HG02943 (cell line): Measurements from ENCODE around the gene ALDH1L2.

Experiments
- ATAC-seq: cut with Tn5 transposase; IDR thresholded peaks from one replicate; pipeline ENCODE4 v1.9.1; 2021; ENCODE audit warnings: mild to moderate bottlenecking, low read depth, moderate library complexity; ENCODE audit not compliant: unreplicated experiment

The ALDH1L2 gene

GRCh38 chr12:105085501-105085900, 1.2 kb upstream of the ALDH1L2 start:
- no peak for ATAC-seq

GRCh38 chr12:105083551-105084105, 630 bp downstream of the ALDH1L2 start:
- no peak for ATAC-seq

DNA sequence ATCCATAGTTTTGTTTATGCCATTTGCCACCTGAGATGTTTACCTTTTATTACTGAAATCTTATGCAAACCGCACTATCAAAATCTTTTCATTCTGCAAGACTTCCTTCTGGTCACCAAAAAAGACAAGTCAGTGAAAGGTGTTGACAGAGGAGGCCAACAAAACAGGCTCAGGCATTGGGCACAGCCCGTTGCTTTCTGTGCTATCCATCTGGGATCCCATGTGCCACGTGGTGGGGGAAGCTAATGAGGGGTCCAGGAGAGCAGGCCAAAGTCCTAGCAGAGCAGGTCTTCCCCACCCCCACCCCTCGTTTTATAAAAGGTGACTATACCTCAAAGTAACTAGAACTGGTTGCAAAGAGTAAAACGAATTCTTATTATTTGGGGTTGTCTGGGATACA, 1.2 kb downstream of the ALDH1L2 start:
- ATAC-seq: no peak

DNA sequence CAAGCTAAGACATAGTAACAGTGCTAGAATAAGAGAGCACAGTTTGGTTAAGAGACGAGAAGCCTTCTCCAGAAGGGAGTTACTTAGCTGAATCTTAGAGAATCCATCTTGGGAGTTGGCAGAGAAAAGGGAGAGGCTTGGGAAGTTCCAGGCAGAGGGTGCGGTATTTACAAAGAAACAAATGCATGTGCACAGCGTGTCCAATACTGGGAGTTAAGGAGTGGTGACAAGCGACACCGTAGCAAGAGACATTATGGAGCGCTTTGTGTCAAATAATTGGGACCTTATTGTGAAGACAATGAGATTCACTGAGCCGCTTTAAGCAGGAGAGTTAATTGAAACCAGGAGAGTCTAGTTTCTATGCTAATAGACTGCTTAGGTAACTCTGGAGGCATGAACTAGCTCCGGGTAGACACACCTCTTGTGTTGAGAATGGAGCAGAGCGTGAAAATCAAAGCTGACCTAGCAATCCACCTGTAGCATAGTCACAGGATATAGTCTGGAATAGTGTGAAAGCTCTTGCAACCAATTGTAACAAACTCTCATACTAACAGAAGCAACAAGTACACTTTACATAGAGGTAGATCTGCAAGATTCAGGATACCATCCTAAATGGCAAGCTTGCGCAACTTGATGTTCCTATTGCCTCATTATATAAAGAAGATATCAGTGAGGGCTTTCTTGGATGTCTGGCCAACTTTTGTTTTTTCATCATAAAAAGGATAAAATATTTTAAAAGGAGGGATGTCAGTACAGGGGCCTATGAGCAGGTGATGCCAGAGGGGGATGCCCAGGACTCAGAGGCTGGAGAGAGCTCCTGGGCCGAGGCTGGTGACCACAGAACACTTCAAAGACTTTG, 5.3 kb downstream of the ALDH1L2 start:
- no peak for ATAC-seq

DNA sequence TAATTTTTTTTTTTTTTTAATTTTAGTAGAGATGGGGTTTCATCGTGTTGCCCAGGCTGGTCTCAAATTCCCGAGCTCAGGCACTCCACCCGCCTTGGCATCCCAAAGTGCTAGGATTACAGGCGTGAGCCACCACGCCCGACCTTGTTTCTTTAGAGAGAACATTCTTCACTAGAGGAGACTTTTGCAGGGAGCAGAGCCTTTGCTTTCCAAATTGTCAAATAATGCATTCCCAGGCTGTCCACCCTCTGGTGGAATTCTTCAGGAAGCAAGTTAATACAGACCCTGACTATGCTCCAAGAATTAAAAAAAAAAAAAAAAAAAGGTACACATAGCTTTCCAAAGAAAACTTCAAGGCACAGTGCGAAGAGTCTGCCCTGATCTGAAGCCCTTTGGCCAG, 6.8 kb downstream of the ALDH1L2 start:
- no peak for ATAC-seq

- ATAC-seq: no peak
These were observed 7.3 kb downstream of the ALDH1L2 start for GRCh38 chr12:105076913-105077312.

DNA sequence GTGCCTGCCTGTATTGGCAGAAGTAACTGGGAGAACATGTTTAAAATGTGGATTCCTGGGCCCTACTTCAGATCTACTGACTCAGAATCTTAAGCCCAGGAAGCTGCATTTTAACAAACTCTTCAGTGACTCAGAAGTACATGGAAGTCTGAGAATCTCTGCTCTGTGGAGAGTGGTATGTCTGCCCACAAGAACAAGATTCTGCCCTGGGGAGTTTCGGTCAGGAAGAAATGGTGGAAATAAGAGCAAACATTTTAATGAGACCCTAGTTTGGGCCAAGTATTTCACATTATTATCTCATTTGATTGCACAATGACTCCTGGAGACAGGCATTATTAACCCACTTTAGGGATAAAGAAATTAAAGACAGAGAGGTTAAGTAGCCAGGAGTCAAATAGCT, 8.2 kb downstream of the ALDH1L2 start:
- no peak for ATAC-seq

GRCh38 chr12:105072888-105073488, 11.3 kb downstream of the ALDH1L2 start:
- no peak for ATAC-seq

GRCh38 chr12:105071981-105072380, 12.3 kb downstream of the ALDH1L2 start:
- ATAC-seq: no peak

GRCh38 chr12:105069936-105070702, 14.1 kb downstream of the ALDH1L2 start:
- no peak for ATAC-seq

DNA sequence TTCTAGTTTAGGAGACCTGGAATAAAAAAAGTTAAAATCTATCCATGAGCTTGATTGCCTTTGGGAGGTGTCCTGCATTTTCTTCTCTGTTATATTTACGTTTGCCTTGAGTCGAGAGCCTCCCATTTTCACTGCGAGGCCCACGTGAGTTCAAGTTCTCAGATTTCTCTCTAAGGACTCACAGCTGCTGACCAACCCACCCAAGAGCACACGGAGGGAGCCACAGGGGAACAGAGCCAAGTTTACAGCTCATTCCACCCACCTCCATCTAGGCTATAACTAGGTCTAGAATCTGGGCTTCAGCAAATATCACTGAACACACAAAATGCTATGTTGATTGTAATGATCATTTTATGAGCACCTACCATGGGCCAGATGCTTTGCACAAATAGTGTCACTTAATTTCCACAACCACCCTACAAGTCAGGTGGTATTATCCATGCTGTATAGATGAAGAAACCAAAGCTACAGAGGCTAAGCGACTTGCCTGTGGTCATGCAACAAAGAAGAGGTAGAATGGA, 16.7 kb downstream of the ALDH1L2 start:
- ATAC-seq: no peak

GRCh38 chr12:105064564-105065178, 19.6 kb downstream of the ALDH1L2 start:
- no peak for ATAC-seq

DNA sequence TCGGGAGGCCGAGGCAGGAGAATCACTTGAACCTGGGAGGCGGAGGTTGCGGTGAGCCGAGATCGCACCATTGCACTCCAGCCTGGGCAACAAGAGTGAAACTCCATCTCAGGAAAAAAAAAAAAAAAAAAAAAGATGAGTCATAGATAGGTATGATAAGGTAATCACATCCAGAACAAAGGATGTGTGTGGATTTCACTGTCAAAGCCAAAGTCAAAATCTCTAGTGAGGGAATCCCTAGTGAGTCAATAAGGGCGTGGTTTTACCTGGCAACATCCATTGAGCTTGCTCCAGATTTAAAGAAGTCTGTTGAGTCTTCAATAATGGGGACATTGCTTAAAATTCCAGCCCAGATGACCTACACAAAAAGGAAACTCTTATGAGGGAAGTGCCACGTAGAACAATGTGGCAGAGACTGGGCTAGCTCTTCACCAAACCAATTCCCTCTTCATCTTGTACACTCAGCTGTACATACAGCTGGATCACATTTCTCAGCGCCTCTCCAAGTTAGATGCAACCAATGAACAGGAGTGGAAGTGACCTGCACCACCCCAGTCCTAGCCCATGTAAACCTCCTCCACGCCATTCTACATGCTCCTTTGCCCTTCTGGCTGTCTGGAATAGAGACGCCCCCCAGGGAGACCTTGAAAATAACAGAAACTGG, 23.4 kb downstream of the ALDH1L2 start:
- no peak for ATAC-seq

- ATAC-seq: no peak
These were observed 27.1 kb downstream of the ALDH1L2 start for GRCh38 chr12:105057174-105057573.

- ATAC-seq: no peak
These were observed 31.1 kb downstream of the ALDH1L2 start for GRCh38 chr12:105053116-105053572.

DNA sequence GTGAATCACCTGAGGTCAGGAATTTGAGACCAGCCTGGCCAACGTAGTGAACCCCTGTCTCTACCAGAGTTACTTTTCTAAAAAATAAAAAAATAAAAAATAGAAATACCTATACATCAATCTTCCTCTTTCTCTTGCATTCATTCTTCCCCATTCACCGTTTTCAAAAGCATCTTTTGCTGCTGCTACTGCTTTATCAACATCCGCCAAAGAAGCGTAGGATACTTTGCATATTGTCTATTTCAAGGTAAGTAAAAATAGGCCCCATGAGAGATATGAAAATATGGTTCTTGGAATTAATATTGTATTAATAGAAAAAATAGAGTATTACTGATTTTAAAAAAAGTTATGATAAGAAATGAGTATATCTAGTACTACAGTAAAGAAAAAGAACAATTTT, 32.3 kb downstream of the ALDH1L2 start:
- no peak for ATAC-seq

DNA sequence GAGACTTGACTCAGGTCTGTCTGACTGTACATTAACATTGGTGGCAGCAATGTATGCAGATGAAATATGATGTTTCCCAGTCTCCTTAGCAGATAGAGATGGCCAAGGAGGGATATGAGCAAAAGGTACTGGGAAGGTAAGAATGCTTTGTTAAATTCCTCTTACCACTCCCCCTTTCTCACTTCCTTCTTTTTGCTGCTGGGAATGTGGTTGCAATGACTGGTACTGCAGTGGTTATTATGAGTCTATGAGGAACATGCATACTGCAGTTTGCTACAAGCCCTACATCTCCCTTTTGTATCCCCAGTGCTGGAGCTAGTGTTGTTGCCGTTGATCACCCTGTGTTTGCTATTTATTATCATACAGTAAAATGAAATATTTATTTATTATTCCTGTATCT, 35.9 kb downstream of the ALDH1L2 start:
- no peak for ATAC-seq

GRCh38 chr12:105047308-105047707, 37.0 kb downstream of the ALDH1L2 start:
- no peak for ATAC-seq

- ATAC-seq: no peak
These were observed 43.1 kb downstream of the ALDH1L2 start for GRCh38 chr12:105041186-105041585.

GRCh38 chr12:105040476-105040875, 43.8 kb downstream of the ALDH1L2 start:
- ATAC-seq: no peak
